Measurements from ENCODE around the gene PRDM13. TPM values are rescaled to one million over a fixed set of nuclear protein-coding genes. Genes with fewer than 3 reads are reported as not detected.

The PRDM13 gene
- total and polyA plus RNA-seq, 9 of the 15 experiments (the other 6 are each of a cell fraction or from before 2014, with no cell fraction given), result not detected

DNA sequence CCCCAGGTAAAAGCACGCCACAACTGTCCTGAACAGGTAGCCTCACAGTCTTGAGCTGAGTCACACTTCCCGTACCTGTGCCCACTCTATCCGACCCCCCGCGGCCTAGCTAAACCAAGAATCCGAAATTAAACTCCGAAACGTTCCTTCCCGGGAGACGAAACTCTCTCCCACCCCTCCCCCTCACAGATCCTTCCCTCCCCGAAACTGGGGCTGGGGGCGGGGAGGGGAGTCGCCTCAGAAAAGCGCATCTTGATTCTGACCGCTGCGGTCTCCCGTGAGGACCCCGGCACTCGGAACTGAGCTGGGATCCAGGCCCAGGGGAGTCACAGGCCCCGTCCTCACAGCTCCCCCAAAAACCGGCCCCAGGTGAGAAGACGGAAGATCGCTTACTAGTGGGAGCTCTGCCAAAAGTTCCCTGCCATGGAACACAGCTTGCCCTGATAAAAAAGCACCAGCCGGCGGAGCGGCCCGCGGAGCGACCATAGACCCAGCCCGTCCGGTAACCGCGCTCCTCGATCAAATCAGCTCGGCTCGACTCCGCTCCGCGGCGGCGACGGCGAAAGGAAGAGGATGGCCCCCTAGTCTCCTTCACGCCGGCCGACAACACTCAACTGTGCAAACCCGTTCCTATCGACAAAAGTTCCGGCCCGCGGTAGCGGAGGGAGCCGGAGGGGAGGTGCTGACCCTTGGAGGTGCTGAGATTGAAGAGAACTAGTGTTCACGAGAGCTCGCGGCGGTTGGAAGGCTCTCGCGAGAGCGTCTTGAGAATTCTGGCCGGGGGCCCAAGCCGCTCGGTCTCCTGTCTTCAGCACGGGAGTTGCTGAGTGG is 38.3 kb upstream of the PRDM13 start, which contains the start of gene CCNC (continued):
- TF ChIP-seq, protein P1, sequence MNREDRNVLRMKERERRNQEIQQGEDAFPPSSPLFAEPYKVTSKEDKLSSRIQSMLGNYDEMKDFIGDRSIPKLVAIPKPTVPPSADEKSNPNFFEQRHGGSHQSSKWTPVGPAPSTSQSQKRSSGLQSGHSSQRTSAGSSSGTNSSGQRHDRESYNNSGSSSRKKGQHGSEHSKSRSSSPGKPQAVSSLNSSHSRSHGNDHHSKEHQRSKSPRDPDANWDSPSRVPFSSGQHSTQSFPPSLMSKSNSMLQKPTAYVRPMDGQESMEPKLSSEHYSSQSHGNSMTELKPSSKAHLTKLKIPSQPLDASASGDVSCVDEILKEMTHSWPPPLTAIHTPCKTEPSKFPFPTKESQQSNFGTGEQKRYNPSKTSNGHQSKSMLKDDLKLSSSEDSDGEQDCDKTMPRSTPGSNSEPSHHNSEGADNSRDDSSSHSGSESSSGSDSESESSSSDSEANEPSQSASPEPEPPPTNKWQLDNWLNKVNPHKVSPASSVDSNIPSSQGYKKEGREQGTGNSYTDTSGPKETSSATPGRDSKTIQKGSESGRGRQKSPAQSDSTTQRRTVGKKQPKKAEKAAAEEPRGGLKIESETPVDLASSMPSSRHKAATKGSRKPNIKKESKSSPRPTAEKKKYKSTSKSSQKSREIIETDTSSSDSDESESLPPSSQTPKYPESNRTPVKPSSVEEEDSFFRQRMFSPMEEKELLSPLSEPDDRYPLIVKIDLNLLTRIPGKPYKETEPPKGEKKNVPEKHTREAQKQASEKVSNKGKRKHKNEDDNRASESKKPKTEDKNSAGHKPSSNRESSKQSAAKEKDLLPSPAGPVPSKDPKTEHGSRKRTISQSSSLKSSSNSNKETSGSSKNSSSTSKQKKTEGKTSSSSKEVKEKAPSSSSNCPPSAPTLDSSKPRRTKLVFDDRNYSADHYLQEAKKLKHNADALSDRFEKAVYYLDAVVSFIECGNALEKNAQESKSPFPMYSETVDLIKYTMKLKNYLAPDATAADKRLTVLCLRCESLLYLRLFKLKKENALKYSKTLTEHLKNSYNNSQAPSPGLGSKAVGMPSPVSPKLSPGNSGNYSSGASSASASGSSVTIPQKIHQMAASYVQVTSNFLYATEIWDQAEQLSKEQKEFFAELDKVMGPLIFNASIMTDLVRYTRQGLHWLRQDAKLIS (CRISPR knock-in tag; IDR thresholded peaks at IDR 0.05), result peak; percentile 86
- TF ChIP-seq NR1H2 (CRISPR knock-in tag; IDR thresholded peaks at IDR 0.05) (peak; percentile 61; the same call in 1 of the 2 replicates), DNMT1 (IDR thresholded peaks at IDR 0.05) (no peak), GABPB2 (CRISPR knock-in tag; conservative IDR thresholded peaks at IDR 0.05) (no peak), ELF2 (CRISPR knock-in tag; IDR thresholded peaks at IDR 0.05) (no peak), FOXK1 (CRISPR knock-in tag; IDR thresholded peaks at IDR 0.05; ENCODE audit: borderline replicate concordance) (peak; percentile 49; the same call in 1 of the 2 replicates), PTBP1 (IDR thresholded peaks at IDR 0.05; ENCODE audit: low read depth, low read length) (no peak), CREB3 (tag; conservative IDR thresholded peaks at IDR 0.05; ENCODE audit: low read depth) (no peak), TAF7 (tag; IDR thresholded peaks at IDR 0.05) (peak; percentile 93), POU5F1 (IDR thresholded peaks at IDR 0.05; ENCODE audit: borderline replicate concordance, low read depth, low read length, partially characterized antibody) (no peak), ZNF384 (IDR thresholded peaks at IDR 0.05; ENCODE audit: low read depth, low read length) (peak; percentile 28; the same call in 1 of the 2 replicates), HMBOX1 (IDR thresholded peaks at IDR 0.05) (peak; percentile 67; the same call in 1 of the 2 replicates), PHTF2 (CRISPR knock-in tag; IDR thresholded peaks at IDR 0.05) (no peak), ZNF316 (IDR thresholded peaks at IDR 0.05) (peak; percentile 18; the same call in 1 of the 2 replicates), SMARCB1 (IDR thresholded peaks at IDR 0.05; ENCODE audit: insufficient read length, low read depth) (no peak), CCAR2 (IDR thresholded peaks at IDR 0.05; ENCODE audit: low read depth, low read length) (no peak), DPF2 (IDR thresholded peaks at IDR 0.05) (no peak; the same call in 1 of the 2 replicates), SRSF3 (IDR thresholded peaks at IDR 0.05; ENCODE audit: insufficient read depth, low read length) (0 out of 2 replicates have a peak, but pooled peaks have one; percentile 59), ZNF444 (CRISPR knock-in tag; IDR thresholded peaks at IDR 0.05) (no peak)
- TF ChIP-seq, protein P2, sequence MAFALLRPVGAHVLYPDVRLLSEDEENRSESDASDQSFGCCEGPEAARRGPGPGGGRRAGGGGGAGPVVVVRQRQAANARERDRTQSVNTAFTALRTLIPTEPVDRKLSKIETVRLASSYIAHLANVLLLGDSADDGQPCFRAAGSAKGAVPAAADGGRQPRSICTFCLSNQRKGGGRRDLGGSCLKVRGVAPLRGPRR (CRISPR knock-in tag; IDR thresholded peaks at IDR 0.05), result no peak

Measured in K562 (cell line).